CD4-positive, alpha-beta T cell treated with Interleukin-1 beta for 1 hour (primary cell): ENCODE data around the gene ADGRL4.
"Not testable (repeated sequence)": the region's sequence is repeated elsewhere in the genome, so short reads cannot be mapped to it uniquely, and the experiment has no call there.

Experiments
- DNase-seq, 2 donors: peaks; one replicate each; pipeline ENCODE4 v3.0.0-alpha.2; 2020 to 2022

ADGRL4 gene

DNA sequence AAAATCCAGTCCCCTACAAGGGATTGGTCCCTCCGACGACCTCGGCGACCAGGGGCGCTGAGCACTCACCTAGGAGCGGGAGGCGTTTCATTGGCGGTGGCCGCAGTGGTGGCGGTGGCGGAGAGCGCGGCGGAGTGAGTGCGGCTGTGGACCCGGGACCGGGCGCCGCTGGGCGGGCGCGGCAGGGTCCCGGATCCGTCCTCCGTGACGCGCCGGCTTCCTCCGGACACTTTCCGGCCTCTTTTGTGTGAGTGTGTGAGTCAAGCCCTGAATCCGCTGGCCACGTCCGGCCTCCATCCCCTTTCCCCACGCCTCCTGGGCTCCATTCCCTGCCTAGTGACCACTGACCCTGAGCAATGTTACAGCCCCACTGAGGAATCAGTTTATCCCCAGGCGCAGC, at the start of gene ADGRL4:
Gene ADGRL4, minus strand, starts transcription at position 167 of the 400 bp plus-strand sequence. Its CDS starts 76 bp downstream, at position 91.
- DNase-seq = no peak

DNA sequence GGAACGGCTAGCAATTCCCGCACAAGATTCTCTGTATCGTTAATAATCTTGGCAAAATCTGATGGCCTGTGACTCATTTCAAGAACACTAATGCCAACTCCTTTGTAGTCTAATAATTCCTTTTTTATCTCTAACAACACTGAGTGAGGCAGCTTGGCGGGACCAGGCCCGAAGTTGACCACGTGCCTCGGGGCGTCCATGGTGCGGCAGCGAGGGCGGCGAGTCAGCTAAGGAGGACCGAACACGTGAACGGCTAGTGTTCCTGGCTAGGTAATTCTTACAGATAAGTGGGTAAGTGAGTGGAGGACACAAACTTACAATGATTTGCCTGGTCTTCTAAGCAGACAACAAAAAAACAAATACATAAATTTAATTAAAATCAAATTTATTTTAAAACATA, 49.3 kb upstream of the ADGRL4 start:
- DNase-seq = no peak

DNA sequence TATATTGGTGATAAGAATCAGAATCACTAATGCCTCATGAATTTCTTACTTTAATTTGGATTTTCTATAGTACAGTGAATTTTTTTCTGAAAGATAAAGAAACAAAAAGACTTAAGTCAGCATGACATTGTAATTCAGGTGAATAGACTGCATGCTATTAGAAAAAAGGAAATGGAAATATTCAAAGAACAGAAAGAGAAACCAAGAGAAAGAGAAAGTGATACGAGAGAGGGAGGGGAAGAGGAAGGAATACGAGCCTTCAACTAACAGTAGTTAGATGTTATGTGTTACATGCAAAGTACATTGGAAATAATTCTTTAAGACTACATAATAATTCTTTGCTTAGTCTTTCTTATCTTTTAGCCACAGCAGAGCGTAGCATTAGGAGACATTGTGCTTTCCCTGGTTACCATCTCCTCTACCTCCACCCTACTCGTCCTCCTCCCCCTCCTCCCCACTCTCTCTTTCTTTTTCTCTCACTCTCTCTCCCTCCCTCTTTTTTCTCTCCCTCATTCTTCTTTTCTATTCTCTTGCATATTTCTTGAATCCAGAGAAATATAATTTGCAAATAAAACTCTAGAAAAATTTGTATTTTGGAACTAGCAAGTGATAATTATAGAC, 46.4 kb upstream of the ADGRL4 start:
- no peak for DNase-seq

DNA sequence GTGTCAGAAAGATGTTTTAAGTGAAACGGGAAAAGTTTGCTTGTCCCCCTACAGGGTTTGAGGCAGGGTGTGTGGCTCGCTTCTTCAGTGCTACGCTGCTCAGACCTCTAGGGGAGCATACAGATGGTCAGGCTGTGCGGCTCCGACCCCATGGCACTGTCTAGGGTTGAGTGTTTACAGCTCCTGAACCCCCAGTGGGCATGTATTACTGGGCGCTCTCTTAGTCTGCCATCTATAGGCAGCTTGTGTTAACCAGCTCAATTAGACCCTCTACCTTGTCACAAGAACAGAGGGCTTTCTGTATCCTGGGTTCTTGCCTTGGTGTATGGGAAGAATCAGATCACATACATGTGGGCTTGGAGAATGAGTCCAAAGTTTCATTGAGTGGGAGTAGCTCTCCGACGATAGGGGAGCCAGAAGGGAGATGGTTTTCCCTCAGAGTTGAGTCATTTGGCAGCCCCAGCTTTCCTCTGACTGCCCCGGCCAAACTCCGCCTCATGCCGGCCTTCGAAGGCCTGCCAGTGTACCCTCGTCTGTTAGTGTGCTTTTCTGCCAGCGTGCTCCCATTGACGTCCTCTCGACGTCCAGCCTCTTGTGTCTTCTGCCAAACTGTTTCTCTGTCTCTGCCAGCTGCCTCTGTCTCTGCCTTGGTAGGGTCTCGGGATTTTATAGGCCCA, 38.6 kb upstream of the ADGRL4 start:
- no peak for DNase-seq

DNA sequence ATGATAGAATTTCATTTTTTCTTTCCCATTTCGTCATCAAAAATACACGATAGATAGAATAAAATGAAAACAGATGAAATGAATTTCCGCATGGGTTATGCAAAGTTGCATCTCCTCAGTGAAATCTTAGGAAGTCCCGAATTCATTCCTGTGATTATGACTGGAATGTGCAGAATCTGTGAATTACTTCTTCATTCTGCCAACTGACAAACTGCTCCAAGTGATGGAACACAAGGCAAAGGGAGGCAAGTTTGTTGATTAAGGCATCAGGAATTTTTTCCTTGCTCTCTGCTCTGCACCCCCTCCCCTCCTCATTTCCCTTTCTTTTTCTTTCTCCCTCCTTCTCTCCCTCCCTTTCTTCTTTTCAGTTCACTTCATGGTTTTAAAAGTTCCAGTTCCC, 37.0 kb upstream of the ADGRL4 start:
- DNase-seq = no peak

DNA sequence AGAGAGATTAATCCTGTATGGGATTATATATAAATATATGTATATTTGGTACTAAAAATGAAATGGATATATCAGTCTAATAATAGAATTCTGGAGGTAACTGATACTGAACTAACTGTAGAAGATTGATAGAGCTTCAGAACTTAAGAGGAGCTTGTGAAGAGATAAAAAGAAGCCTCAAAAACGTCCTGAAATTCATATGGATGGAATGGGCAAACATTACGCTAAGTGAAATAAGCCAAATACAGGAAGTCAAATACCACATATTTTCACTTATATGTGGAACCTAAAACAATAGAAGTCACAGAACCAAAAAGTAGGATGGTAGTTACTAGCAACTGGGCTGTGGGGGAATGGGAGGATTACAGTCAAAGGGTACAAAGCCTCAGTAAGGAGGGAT, 36.0 kb upstream of the ADGRL4 start:
- DNase-seq = no peak

DNA sequence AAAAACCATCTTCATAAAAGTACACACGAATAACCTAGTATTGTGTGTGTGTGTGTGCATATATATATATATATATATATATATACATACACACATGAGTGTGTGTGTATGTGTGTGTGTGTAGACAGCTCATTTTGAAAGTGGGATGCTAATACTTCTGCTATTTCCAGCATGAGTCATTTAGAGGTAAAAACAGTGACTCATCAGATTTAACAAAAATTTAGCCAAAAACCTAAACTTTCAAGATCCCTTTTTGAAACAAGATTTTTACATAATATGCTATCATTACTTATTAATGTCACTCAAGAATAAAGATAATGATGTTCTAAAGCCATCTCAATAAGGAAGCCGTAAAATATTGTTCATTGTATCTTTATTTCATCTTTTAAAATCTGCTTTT, 35.6 kb upstream of the ADGRL4 start:
- no peak for DNase-seq

DNA sequence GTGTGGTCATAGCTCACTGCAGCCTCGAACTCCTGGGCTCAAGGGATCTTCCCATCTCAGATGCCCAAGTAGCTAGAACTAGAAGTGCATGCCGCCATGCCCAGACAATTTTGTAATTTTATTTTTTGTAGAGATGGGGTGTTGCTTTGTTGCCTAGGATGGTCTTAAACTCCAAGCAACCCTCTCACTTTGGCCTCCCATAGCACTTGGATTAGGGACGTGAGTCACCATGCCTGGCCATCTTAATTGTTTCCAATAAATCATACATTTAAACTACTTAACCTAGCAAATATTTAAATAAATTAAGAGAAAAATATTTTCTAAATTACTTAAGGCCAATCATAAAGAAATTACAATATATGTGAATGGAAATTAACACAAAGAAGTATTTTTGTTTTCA, 35.1 kb upstream of the ADGRL4 start:
- DNase-seq = no peak

DNA sequence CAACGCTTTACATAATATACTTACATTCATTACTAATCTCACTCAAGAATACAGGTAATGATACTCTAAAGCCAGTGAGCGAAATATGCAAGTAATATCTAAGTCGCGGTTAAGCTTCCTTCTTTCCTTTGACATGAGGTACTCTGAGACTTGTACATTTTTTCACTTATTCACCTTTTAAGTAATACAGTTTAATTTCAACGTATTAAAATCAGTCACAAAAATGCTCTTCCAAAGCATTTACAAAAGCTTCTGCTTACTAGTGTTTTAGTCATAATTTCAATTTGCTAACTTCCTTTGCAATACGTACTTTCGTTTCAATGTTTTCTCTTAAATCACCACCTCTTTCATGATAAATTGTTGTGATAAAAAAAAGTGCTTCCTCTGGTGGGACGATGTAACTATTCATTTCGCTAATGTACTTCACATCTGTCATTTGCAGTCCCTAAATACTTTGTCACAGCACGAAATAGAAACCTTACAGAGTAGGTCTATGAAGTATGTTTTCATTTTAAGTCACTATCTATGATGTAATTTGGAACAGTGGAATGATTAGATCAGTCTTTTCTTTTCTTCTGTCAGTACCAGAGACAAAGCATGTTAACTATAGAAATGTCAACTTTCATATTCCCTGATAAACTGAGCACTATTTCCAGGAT, 34.0 kb upstream of the ADGRL4 start:
- DNase-seq = no peak

DNA sequence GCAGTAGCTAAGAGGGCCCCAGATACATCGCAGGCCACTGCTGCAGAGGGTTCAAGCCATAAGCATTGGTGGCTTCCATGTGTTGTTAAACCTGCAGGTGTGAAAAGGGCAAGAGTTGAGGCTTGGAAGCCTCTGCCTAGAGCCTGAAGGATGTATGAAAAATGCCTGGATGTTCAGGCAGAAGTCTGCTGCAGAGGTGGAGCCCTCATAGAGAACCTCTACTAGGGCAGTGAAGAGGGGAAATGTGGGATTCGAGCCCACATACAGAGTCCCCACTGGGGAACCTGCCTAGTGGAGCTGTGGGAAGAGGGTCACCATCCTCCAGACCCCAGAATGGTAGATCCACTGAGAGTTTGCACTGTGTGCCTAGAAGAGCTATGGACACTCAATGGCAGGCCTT, 30.6 kb upstream of the ADGRL4 start:
- no peak for DNase-seq

DNA sequence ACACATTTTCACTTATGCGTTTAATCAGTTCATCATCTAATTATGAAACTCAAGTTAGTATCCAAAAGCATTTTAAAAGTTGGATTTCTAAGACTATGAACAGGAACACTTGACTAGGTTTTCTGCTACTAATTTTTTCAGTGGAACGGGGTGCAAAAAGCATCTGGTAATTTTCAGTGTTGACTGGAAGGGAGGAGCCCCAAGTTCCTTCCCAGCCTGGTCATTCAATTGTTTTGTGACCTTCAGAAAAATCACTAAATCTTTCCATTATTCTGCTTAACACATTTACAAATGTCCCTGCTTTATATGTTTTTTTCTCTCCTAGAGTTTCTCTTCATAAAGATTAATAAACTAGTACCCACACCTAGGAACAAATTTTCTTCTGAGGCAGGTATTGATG, 6.0 kb upstream of the ADGRL4 start:
- no peak for DNase-seq

DNA sequence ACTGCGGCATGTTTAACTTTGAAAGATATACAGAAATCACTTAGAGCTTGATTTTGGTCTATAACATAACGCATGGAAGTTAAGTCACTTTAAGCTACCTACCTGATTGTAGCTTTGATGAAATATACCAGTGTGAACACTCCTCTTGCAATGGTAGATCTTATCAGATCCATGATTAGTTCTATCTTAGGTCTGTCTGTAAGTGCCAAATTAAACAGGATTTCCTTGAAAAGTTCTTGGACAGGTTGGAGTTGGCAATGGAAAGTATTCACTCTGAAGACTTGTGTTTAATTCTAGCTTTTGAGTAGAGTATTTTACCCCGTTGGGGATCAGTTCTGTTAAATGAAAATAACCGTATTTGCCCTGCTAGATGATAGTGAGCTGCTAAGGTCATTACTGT, 4.1 kb upstream of the ADGRL4 start:
- DNase-seq = no peak

DNA sequence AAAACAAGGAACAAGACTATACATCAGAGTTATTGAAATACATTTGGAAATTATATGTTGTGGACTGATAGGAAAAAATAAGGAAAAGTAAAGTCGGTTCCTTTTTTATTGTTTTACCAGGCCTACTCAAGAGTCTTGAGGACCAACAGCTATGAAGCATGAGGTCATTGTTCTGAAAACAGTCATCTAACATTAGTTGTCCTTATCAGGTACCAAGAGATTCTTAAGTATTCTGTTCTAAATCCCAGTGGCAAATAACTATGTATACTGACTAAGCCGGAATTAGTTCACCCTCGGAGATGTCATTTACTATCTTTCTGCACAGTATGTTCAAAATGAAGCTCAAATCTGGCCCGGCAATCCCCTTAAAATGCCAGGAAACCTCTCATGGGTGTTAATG, 585 bp downstream of the ADGRL4 start:
- no peak for DNase-seq

DNA sequence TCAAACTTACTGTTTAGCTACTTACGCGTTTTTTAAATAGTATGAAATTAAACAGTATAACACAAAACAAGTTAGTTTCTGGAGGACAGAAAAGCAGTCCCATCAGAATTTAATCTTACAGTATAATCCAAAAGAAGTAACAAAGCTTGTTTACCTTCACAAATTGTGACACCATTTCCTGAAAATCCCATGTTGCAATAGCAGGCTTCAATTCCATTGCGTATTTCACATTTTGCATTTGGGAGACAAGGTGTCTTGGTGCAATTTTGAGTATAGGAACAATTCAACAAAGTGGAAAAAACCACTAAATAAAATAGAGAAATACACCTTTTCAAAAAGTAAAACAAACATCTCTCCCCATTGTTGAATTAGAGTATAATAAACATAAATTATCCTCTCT, 1.6 kb downstream of the ADGRL4 start:
- no peak for DNase-seq

DNA sequence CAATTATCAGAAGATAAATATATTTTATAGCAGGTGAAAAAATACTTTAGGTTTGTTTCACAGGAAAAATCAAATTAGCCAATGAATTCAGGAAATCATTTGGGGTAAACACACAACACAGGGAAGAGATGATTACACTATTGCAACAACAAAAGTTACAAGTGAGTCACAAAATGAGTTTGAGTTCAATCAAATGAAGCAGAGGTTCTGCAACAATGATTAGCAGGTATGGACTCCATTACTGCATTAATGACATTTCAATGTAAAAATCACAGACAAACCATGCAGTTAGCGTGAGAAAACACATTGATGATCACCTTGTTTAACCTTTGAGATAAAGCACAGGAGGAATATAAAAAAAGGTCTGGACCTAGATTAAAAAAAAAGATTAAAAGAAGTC, 9.7 kb downstream of the ADGRL4 start:
- no peak for DNase-seq

DNA sequence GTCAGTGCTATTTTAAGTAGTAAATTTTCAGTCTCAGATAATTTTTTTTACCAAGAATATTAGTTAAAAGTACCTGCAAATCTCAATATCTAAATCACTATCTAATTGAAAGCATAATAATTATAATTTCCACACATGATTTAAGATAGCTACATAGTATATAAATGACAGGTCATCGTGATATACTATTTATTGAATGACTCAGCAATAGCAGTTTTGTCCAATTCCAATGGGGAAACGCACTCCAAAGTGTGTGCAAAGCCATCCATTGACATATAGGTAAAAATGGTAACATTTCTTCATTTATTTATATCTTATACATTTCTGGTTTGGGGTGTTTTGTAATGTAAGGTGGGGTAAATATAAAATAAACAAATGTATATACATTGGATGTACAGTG, 19.5 kb downstream of the ADGRL4 start:
- no peak for DNase-seq

DNA sequence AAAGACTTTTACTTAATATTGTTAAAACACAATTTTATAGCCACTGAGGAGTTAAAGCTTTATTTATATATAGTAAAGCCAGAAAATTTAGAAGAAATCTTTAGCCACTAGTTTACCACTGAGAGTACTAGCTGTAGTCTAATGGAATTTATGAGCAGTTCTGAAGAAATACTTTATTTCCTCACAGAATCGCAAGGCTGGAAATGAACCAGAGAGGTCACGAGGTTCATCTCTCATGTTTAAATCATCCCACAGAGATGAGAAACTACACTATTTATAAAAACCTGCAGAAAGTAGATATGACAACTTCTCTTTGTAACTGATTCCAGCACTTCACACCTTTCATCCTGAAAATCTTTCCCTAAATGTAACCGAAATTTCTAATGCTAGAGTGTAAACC, 26.0 kb downstream of the ADGRL4 start:
- DNase-seq = no peak

DNA sequence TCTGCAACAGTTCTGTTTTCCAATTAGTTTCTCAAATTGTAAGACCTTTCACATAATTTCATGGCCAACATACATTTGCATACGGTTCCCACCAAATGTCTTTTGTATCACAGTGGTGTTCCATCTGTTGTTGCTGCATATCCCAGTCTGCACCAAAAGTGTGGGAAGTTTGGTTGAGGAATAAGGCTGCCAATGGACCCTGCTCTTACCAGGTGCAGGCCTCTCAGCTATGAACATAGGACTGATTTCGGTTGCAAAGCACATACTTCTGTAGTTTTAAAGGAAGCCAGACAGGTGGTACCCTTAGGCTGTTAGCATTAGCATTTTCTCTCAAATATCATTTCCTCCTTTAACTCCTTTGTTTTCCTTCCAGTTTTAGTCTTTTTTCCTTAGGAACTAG, 33.8 kb downstream of the ADGRL4 start:
- DNase-seq = no peak

DNA sequence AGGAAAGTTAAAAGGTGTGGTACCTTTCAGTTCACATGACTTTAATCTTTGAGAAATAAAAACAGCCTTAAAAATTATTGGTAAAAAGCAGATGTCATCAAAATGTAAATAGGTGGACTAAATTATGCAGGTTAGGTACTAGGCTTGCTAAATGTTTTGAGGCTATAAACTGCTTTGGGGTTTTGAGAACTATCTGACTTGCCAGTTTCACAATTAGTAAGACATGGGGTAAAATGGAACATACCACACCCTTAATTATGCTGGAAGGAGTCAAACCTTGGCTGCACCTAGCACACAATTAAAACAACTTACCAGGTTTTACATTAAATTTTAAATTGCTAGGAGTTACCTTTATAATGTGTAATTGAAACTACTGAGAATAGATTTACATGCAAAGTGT, 39.4 kb downstream of the ADGRL4 start:
- DNase-seq = not testable (repeated sequence)

DNA sequence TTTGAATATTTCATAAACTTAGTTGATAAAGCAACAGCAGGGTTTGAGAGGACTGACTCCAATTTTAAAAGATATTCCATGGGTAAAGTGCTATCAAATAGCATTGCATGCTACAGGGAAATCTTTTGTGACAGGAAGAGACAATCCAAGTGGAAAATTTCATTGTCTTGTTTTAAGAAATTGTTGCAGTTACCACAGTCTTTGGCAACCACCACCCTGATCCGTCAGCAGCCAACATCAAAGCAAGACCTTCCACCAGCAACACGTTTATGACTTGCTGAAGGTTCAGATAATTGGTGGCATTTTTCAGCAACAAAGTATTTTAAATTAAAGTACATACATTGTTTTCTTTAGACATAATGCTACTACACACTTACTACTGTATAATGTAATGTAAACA, 47.8 kb downstream of the ADGRL4 start:
- no peak for DNase-seq

DNA sequence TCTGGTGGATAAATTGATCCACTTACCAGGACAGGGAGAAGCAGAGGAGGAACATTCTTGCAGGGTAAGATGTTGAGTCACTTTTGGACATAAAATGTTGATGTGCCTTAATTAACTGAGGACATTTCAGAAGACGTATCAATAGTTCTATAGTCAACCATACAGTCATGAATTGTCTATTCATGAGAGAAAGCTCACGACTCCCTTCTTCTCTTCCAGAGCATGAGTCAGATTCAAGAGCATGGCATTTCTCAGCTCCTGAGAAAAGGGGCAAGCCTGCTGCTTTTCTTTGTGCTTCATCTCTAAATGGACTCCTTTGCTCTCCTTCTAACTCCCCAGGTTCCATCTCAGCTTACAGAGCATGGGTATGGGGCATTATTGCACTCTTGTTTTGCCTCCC, 55.7 kb downstream of the ADGRL4 start:
- DNase-seq = no peak

DNA sequence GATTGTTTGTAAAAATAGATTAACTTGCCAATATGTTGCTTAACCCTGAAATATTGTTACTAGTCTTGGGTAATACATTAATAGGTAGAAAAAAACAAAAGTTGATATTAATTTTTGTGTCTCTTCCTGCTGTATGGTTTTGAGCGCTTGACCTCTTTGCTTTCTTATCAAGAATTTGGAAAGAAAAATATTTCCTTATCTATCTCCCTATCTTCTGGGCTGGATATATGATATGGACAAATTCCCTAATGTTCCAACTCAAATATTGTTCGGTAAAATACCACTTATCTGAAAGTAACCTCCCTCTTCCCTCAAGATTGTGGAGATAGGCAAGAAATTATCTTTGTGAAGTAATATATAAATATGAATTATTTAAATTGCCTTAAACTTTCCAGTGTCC, 57.3 kb downstream of the ADGRL4 start:
- DNase-seq = no peak

DNA sequence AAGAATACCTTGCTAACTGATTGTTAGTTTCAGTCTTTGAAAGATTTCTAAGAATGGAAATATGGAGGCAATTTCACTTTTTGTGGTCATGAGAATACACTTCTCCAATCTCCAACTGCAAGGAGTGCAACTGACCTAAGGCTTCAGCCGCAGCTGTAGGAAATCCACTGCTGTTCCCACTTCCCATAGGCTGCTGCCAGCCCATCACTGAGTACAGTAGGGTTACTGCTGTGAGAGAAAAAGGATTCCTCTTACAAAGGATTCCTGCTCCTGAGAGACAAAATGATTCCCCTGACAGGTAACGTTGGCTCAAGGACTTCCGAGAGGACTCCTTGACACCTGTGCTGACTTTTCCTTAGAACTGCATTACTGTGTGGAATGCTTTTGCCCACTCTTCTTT, 87.4 kb downstream of the ADGRL4 start:
- DNase-seq = no peak

DNA sequence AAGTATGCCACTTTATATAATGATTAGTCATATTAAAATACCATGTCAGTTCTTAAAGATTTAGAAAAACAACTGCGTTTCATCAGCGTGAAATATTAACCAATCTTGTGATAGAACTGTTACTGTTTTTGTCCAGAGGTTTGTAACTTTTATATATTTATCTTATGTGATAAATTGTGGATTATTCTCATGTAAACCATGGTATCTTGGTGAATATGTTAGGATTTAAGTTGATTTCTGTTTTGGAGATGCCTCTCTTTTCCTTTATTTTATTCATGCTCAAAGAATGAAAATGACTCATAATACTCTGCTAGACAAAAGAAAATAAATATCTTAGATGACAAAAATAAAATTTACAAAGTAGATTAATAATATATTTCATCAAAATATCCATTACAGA, 88.4 kb downstream of the ADGRL4 start:
- no peak for DNase-seq

DNA sequence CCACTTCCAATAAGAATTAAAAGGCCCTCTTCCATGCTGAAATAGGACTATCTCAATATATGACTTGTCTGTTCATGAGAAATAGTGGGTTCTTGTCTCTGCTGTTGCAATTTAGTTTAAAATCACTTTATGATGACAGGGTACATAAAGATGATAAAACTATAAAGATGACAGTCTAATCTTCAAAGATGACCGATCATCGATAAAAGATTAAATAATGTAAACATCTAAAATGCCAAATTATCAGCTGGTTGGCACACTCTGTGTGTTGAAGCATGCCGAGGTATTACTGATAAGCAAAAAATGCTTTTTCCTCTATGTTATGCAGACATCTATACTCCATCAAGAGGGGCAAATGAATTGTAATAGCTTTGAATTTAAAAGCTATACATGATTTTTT, 89.5 kb downstream of the ADGRL4 start:
- DNase-seq = no peak
